Loucy (cell line): ENCODE measurements around the gene RERE.

Experiments
- H2AFZ ChIP-seq: fragments of 200-600 bp; sonication (generic); 2 replicates; pipeline ENCODE4 v1.6.0; 2016; ENCODE audit warnings: antibody characterized with exemption, mild to moderate bottlenecking, low read length, moderate library complexity
- H3F3A ChIP-seq: fragments of 200-600 bp; 2 replicates; pipeline ENCODE4 v1.6.0; 2016; ENCODE audit warnings: antibody characterized with exemption, low read depth, mild to moderate bottlenecking
- H3K27me3 ChIP-seq: fragments of 200-600 bp; sonication (generic); 2 replicates; pipeline ENCODE4 v1.6.1; 2014; ENCODE audit warnings: low read length, mild to moderate bottlenecking; ENCODE audit not compliant: insufficient read depth, poor library complexity, severe bottlenecking
- H3K36me3 ChIP-seq: fragments of 200-600 bp; sonication (generic); 2 replicates; pipeline ENCODE4 v1.6.1; 2016; ENCODE audit warnings: low read length; ENCODE audit not compliant: insufficient read depth
- H3K4me1 ChIP-seq: fragments of 200-600 bp; sonication (generic); 2 replicates; pipeline ENCODE4 v1.5.1; 2014; ENCODE audit warnings: low read length, mild to moderate bottlenecking; ENCODE audit not compliant: insufficient read depth, poor library complexity, severe bottlenecking
- H3K4me2 ChIP-seq: fragments of 200-600 bp; sonication (generic); 2 replicates; pipeline ENCODE4 v1.6.0; 2014; ENCODE audit warnings: antibody characterized with exemption, low read length, low read depth, mild to moderate bottlenecking; ENCODE audit not compliant: poor library complexity, severe bottlenecking
- H3K4me3 ChIP-seq: fragments of 200-600 bp; sonication (generic); 2 replicates; pipeline ENCODE4 v1.5.1; 2014; ENCODE audit warnings: low read length, mild to moderate bottlenecking, mixed read lengths; ENCODE audit not compliant: poor library complexity, severe bottlenecking
- H3K79me2 ChIP-seq: fragments of 200-600 bp; sonication (generic); 2 replicates; pipeline ENCODE4 v1.6.1; 2014; ENCODE audit warnings: low read length; ENCODE audit not compliant: insufficient read depth
- H3K9ac ChIP-seq: fragments of 200-600 bp; sonication (generic); 2 replicates; pipeline ENCODE4 v1.6.0; 2014; ENCODE audit warnings: mild to moderate bottlenecking, low read depth, low read length, moderate library complexity; ENCODE audit not compliant: poor library complexity, severe bottlenecking
- H3K9me2 ChIP-seq: fragments of 200-600 bp; sonication (generic); replicated peaks from 2 replicates; pipeline ENCODE4 v1.6.1; 2016; ENCODE audit warnings: low read depth, low read length, mixed read lengths
- H3K9me3 ChIP-seq: fragments of 200-600 bp; sonication (generic); 2 replicates; pipeline ENCODE4 v1.6.1; 2014; ENCODE audit warnings: mild to moderate bottlenecking, antibody characterized with exemption, low read length, low read depth; ENCODE audit not compliant: insufficient read depth
- H4K20me1 ChIP-seq: fragments of 200-600 bp; sonication (generic); 2 replicates; pipeline ENCODE4 v1.6.0; 2014; ENCODE audit warnings: antibody characterized with exemption, low read length, mild to moderate bottlenecking; ENCODE audit not compliant: insufficient read depth, poor library complexity, severe bottlenecking
- CTCF ChIP-seq: fragments of 200-600 bp; sonication (generic); conservative IDR thresholded peaks from 2 replicates; pipeline ENCODE4 v1.5.1; 2014; ENCODE audit warnings: mild to moderate bottlenecking, antibody characterized with exemption, low read length
- EZH2phosphoT487 ChIP-seq: fragments of 200-600 bp; IDR thresholded peaks from 2 replicates; pipeline ENCODE4 v1.6.1; 2018; ENCODE audit warnings: antibody characterized with exemption, mild to moderate bottlenecking, moderate library complexity, borderline replicate concordance

The RERE gene

GRCh38 chr1:8562222-8562621, 255.2 kb downstream of the RERE start:
- no peaks in the 10 kb centered on the region for H3K79me2 ChIP-seq
- no peaks in the 10 kb centered on the region for H3K36me3 ChIP-seq
- no peaks in the 10 kb centered on the region for H3K9me2 ChIP-seq
- H3K27me3 ChIP-seq, result no peaks in the 10 kb centered on the region
- H3K9me3 ChIP-seq, result no peaks in the 10 kb centered on the region
- H4K20me1 ChIP-seq, result peaks cover 5% of the 10 kb centered on the region
- no peak overlapping the region for H3K9ac ChIP-seq
- TF ChIP-seq EZH2phosphoT487 (no peak), CTCF (no peak)
- H3K4me2 ChIP-seq, result no peak overlapping the region
- peaks cover 8% of the 10 kb centered on the region for H3K4me1 ChIP-seq
- no peak overlapping the region for H2AFZ ChIP-seq
- H3F3A ChIP-seq, result no peaks in the 10 kb centered on the region
- no peak overlapping the region for H3K4me3 ChIP-seq

GRCh38 chr1:8560611-8561544, 256.6 kb downstream of the RERE start:
- Histone ChIP-seq H3K36me3 (peaks cover 9% of the 10 kb centered on the region; the same call in 1 of the 2 replicates), H3K9ac (no peak overlapping the region), H3K9me2 (no peaks in the 10 kb centered on the region), H3K4me3 (no peak overlapping the region), H3K9me3 (no peaks in the 10 kb centered on the region), H3K4me1 (peaks cover 8% of the 10 kb centered on the region), H3K79me2 (no peaks in the 10 kb centered on the region), H2AFZ (no peak overlapping the region), H3K4me2 (peak overlapping the region; percentile 1), H3K27me3 (no peaks in the 10 kb centered on the region), H3F3A (no peaks in the 10 kb centered on the region), H4K20me1 (peaks cover 5% of the 10 kb centered on the region)
- TF ChIP-seq EZH2phosphoT487 (no peak), CTCF (peak; percentile 99)

- Histone ChIP-seq H3K27me3 (no peaks in the 10 kb centered on the region), H3K36me3 (peaks cover 9% of the 10 kb centered on the region; the same call in 1 of the 2 replicates), H3K9ac (no peak overlapping the region), H3K79me2 (no peaks in the 10 kb centered on the region), H4K20me1 (peaks cover 5% of the 10 kb centered on the region), H3K9me2 (no peaks in the 10 kb centered on the region), H3K4me3 (no peak overlapping the region), H3K4me1 (peaks cover 15% of the 10 kb centered on the region), H3F3A (no peaks in the 10 kb centered on the region), H3K4me2 (no peak overlapping the region), H2AFZ (no peak overlapping the region), H3K9me3 (no peaks in the 10 kb centered on the region)
- TF ChIP-seq CTCF, result no peak
- TF ChIP-seq EZH2phosphoT487, result no peak
Measured at GRCh38 chr1:8560035-8560434, 257.4 kb downstream of the RERE start.
